H1 (cell line): ENCODE data around the gene EEF1AKMT3. TPM values are rescaled to one million over a fixed set of nuclear protein-coding genes. Genes with fewer than 3 reads are reported as not detected.

Experiments used
- BACH1 ChIP-seq: IDR thresholded peaks from 2 replicates; pipeline ENCODE4 v1.6.1; 2012; ENCODE audit warnings: low read length, improper control_type of control experiment
- CBX5 ChIP-seq: fragments of 300-800, 300-1000 bp; sonication (generic); IDR thresholded peaks from 2 replicates; pipeline ENCODE4 v1.7.1; 2016; ENCODE audit warnings: antibody characterized with exemption, low read length, low read depth
- CHD1 ChIP-seq: IDR thresholded peaks from 2 replicates; pipeline ENCODE4 v1.6.1; 2012; ENCODE audit warnings: low read depth, low read length, improper control_type of control experiment
- GTF2F1 ChIP-seq: IDR thresholded peaks from 2 replicates; pipeline ENCODE4 v1.6.1; 2012; ENCODE audit warnings: low read depth, low read length, improper control_type of control experiment, borderline replicate concordance
- MAX ChIP-seq: IDR thresholded peaks from 2 replicates; pipeline ENCODE4 v1.6.1; 2012; ENCODE audit warnings: inconsistent platforms
- POLR2A ChIP-seq, 2 experiments: IDR thresholded peaks; 1 replicate in 1 of 2; 2 replicates in 1 of 2; pipeline ENCODE4 v1.6.1; 2011; ENCODE audit warnings: low read depth in 2 of 2, low read length in 2 of 2, mild to moderate bottlenecking in 2 of 2; ENCODE audit errors: control extremely low read depth in 1 of 2
- RAD21 ChIP-seq, 2 experiments: IDR thresholded peaks in 1 of 2; conservative IDR thresholded peaks in 1 of 2; 2 replicates each; pipeline ENCODE4 v1.6.1; 2011; ENCODE audit warnings: low read depth in 2 of 2, low read length in 2 of 2, improper control_type of control experiment in 1 of 2, inconsistent platforms in 1 of 2, mild to moderate bottlenecking in 1 of 2, moderate library complexity in 1 of 2
- SIN3A ChIP-seq, 2 experiments: IDR thresholded peaks in 1 of 2; conservative IDR thresholded peaks in 1 of 2; 2 replicates each; pipeline ENCODE4 v1.6.1; 2011 to 2012; ENCODE audit warnings: low read length in 2 of 2, improper control_type of control experiment in 1 of 2, low read depth in 1 of 2, mild to moderate bottlenecking in 1 of 2
- TAF1 ChIP-seq: IDR thresholded peaks from 2 replicates; pipeline ENCODE4 v1.6.1; 2011; ENCODE audit warnings: mild to moderate bottlenecking, low read depth, low read length
- polyA plus RNA-seq, 7 experiments: library from polyadenylated mRNA; depleted of rRNA in 3 of 7; stranded (reverse) in 5 of 7; unstranded in 2 of 7; fragments of >200 nt in 5 of 7; fragments of 200-250 nt in 2 of 7; gene quantifications; 1 replicate in 5 of 7; 2 replicates in 1 of 7; 4 replicates in 1 of 7; pipeline versions ENCODE4 v1.2.1 to v1.2.3, GENCODE V29; 2011 to 2013; ENCODE audit warnings: missing spikeins in 2 of 7, mixed read lengths in 2 of 7
- total RNA-seq: library from RNA; stranded (reverse); fragmentation: NEBNext Ultra II Directional; extraction: Animal tissue kit (Norgen Biotek cat#: 25700); gene quantifications from 2 replicates; pipeline ENCODE4 v1.2.1, GENCODE V29; 2021
- TF ChIP-seq, protein P1 (sequence below): IDR thresholded peaks from 2 replicates; pipeline ENCODE4 v1.6.1; 2011; ENCODE audit warnings: low read depth, mild to moderate bottlenecking, low read length; ENCODE audit not compliant: insufficient read depth

The EEF1AKMT3 gene
- total and polyA plus RNA-seq, 2 of the 8 experiments (the other 6 are each of a cell fraction or from before 2014, with no cell fraction given), result 3.1 to 4.4 TPM

- TF ChIP-seq MAX (no peak), POLR2A (IDR thresholded peaks at IDR 0.05; ENCODE audit: control extremely low read depth in 1 of 2, low read depth in 2 of 2, low read length in 2 of 2) (no peak), CHD1 (no peak), GTF2F1 (no peak), CBX5 (no peak), BACH1 (no peak), TAF1 (no peak), RAD21 (IDR thresholded peaks at IDR 0.05 in 1 of 2, conservative IDR thresholded peaks at IDR 0.05 in 1 of 2; ENCODE audit: low read depth in 2 of 2, low read length in 2 of 2) (no peak), SIN3A (conservative IDR thresholded peaks at IDR 0.05 in 1 of 2, IDR thresholded peaks at IDR 0.05 in 1 of 2; ENCODE audit: low read depth in 1 of 2, low read length in 2 of 2) (no peak)
- TF ChIP-seq, protein P1, sequence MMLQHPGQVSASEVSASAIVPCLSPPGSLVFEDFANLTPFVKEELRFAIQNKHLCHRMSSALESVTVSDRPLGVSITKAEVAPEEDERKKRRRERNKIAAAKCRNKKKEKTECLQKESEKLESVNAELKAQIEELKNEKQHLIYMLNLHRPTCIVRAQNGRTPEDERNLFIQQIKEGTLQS, result no peak
Observed at GRCh38 chr12:57733928-57734327, 38.5 kb upstream of the EEF1AKMT3 start (continued).
